H1 (cell line): ENCODE data around the gene RAB11FIP5. TPM values are rescaled to one million over a fixed set of nuclear protein-coding genes. Genes with fewer than 3 reads are reported as not detected.

Experiments used
- CTCF ChIA-PET: fragments of 300-600 bp; sonication (Branson Sonifier 250); formaldehyde crosslinking; loops from one replicate; lab custom pipeline; 2021; ENCODE audit not compliant: partially characterized antibody; lab: Charles Lee
- POLR2A ChIA-PET: fragments of 300-600 bp; sonication (Branson Sonifier 250); formaldehyde crosslinking; loops from one replicate; lab custom pipeline; 2021; ENCODE audit warnings: inconsistent platforms; ENCODE audit not compliant: partially characterized antibody; lab: Charles Lee
- DNase-seq, 2 experiments: peaks; one replicate each; pipeline versions ENCODE4 v3.0.0 to v3.0.0-alpha.2; 2010 to 2022; ENCODE audit warnings: low spot score in 2 of 2, low read depth in 1 of 2, mixed read lengths in 1 of 2
- FAIRE-seq: peaks from 2 replicates; lab custom pipeline; 2011; peaks lifted over from hg19 to GRCh38; lab: Jason Lieb, UNC
- H2AFZ ChIP-seq: 2 replicates; pipeline ENCODE4 v1.8.1; 2012; ENCODE audit warnings: low read length, inconsistent platforms
- H2AK5ac ChIP-seq: 2 replicates; pipeline ENCODE4 v1.6.1; 2013; ENCODE audit warnings: low read depth, low read length
- H2BK120ac ChIP-seq: replicated peaks from 2 replicates; pipeline ENCODE3; 2013; ENCODE audit warnings: low read depth, low read length, inconsistent platforms
- H2BK12ac ChIP-seq: 2 replicates; pipeline ENCODE4 v1.6.1; 2013; ENCODE audit warnings: low read depth, low read length
- H2BK15ac ChIP-seq: 2 replicates; pipeline ENCODE4 v1.6.1; 2013; ENCODE audit warnings: low read length
- H2BK20ac ChIP-seq: 2 replicates; pipeline ENCODE4 v1.6.1; 2013; ENCODE audit warnings: low read length
- H2BK5ac ChIP-seq: 2 replicates; pipeline ENCODE4 v1.6.1; 2013; ENCODE audit warnings: low read depth, low read length
- H3K14ac ChIP-seq: 2 replicates; pipeline ENCODE4 v1.6.1; 2013; ENCODE audit warnings: inconsistent platforms; ENCODE audit not compliant: insufficient read length
- H3K18ac ChIP-seq: 2 replicates; pipeline ENCODE4 v1.6.1; 2013; ENCODE audit warnings: low read length; ENCODE audit errors: extremely low read depth
- H3K23ac ChIP-seq: 2 replicates; pipeline ENCODE4 v1.6.1; 2013; ENCODE audit warnings: inconsistent platforms; ENCODE audit not compliant: insufficient read length
- H3K23me2 ChIP-seq: 2 replicates; pipeline ENCODE4 v1.6.1; 2013; ENCODE audit warnings: low read depth, low read length
- H3K27ac ChIP-seq: 2 replicates; pipeline ENCODE4 v1.6.1; 2011; ENCODE audit warnings: low read depth, low read length, inconsistent platforms
- H3K27me3 ChIP-seq, 4 experiments: replicated peaks in 1 of 4; 1 replicate in 1 of 4; 2 replicates in 3 of 4; pipeline versions ENCODE4 v1.6.1 to v1.8.1; 2011 to 2013; ENCODE audit warnings: low read length in 3 of 4, mild to moderate bottlenecking in 3 of 4, inconsistent platforms in 2 of 4, mixed read lengths in 2 of 4, moderate library complexity in 1 of 4; ENCODE audit not compliant: control insufficient read depth in 3 of 4, insufficient read depth in 3 of 4; ENCODE audit errors: extremely low read depth in 1 of 4
- H3K36me3 ChIP-seq, 4 experiments: 2 replicates each; pipeline versions ENCODE4 v1.6.1 to v1.8.1; 2011 to 2013; ENCODE audit warnings: mild to moderate bottlenecking in 4 of 4, low read length in 3 of 4, moderate library complexity in 2 of 4, control low read depth in 1 of 4, inconsistent platforms in 1 of 4; ENCODE audit not compliant: insufficient read depth in 4 of 4, control insufficient read depth in 2 of 4
- H3K4ac ChIP-seq: replicated peaks from 2 replicates; pipeline ENCODE3; 2013; ENCODE audit warnings: low read length, low read depth, mixed read lengths, inconsistent platforms; ENCODE audit not compliant: insufficient read length
- H3K4me1 ChIP-seq, 4 experiments: replicated peaks in 1 of 4; 1 replicate in 1 of 4; 2 replicates in 3 of 4; pipeline versions ENCODE4 v1.6.1 to v1.8.1; 2011 to 2013; ENCODE audit warnings: low read length in 3 of 4, inconsistent platforms in 2 of 4, mixed read lengths in 1 of 4; ENCODE audit not compliant: insufficient read depth in 4 of 4, control insufficient read depth in 3 of 4
- H3K4me2 ChIP-seq, 2 experiments: 2 replicates each; pipeline versions ENCODE4 v1.6.1 to v1.8.1; 2011 to 2013; ENCODE audit warnings: low read depth in 2 of 2, low read length in 2 of 2, control low read depth in 1 of 2, inconsistent platforms in 1 of 2, mild to moderate bottlenecking in 1 of 2; ENCODE audit not compliant: insufficient read depth in 1 of 2
- H3K4me3 ChIP-seq, 4 experiments: fragments of 200-600, 300-600 bp in 1 of 4; sonication (generic), shearing (Covaris generic), sonication (Bioruptor Twin) in 1 of 4; 2 replicates each; pipeline versions ENCODE4 v1.5.1 to v1.8.1; 2011 to 2016; ENCODE audit warnings: low read length in 4 of 4, low read depth in 3 of 4, control low read depth in 2 of 4, inconsistent platforms in 2 of 4, mild to moderate bottlenecking in 2 of 4, mixed read lengths in 1 of 4, moderate library complexity in 1 of 4; ENCODE audit not compliant: insufficient read depth in 2 of 4; ENCODE audit errors: extremely low read depth in 1 of 4
- H3K56ac ChIP-seq: replicated peaks from 2 replicates; pipeline ENCODE3; 2013; ENCODE audit warnings: low read depth, mild to moderate bottlenecking, mixed read lengths, low read length, inconsistent platforms; ENCODE audit not compliant: insufficient read length
- H3K79me1 ChIP-seq: 2 replicates; pipeline ENCODE4 v1.6.1; 2013; ENCODE audit warnings: low read depth, low read length, control low read depth
- H3K79me2 ChIP-seq, 2 experiments: 2 replicates each; pipeline versions ENCODE4 v1.6.1 to v1.8.1; 2012 to 2013; ENCODE audit warnings: low read length in 2 of 2, mild to moderate bottlenecking in 2 of 2, inconsistent platforms in 1 of 2; ENCODE audit not compliant: insufficient read depth in 2 of 2, control insufficient read depth in 1 of 2
- H3K9ac ChIP-seq, 4 experiments: replicated peaks in 1 of 4; 1 replicate in 1 of 4; 2 replicates in 3 of 4; pipeline versions ENCODE4 v1.6.1 to v1.8.1; 2011 to 2013; ENCODE audit warnings: low read depth in 3 of 4, low read length in 3 of 4, control low read depth in 2 of 4, mild to moderate bottlenecking in 2 of 4, moderate library complexity in 2 of 4, inconsistent platforms in 1 of 4; ENCODE audit errors: extremely low read depth in 1 of 4
- H3K9me3 ChIP-seq, 2 experiments: 2 replicates each; pipeline versions ENCODE4 v1.6.1 to v1.8.1; 2012 to 2013; ENCODE audit warnings: mild to moderate bottlenecking in 2 of 2, moderate library complexity in 2 of 2, control low read depth in 1 of 2, inconsistent platforms in 1 of 2, low read depth in 1 of 2, low read length in 1 of 2, mixed read lengths in 1 of 2; ENCODE audit not compliant: insufficient read depth in 2 of 2
- H4K20me1 ChIP-seq, 2 experiments: replicated peaks in 1 of 2; 2 replicates each; pipeline versions ENCODE3 to v1.8.1; 2011 to 2013; ENCODE audit warnings: inconsistent platforms in 2 of 2, low read length in 2 of 2, mild to moderate bottlenecking in 1 of 2; ENCODE audit not compliant: insufficient read depth in 2 of 2, control insufficient read depth in 1 of 2
- H4K5ac ChIP-seq: 2 replicates; pipeline ENCODE4 v1.6.1; 2013; ENCODE audit warnings: low read length, low read depth, mixed read lengths, inconsistent platforms; ENCODE audit not compliant: insufficient read length
- H4K8ac ChIP-seq: 2 replicates; pipeline ENCODE4 v1.8.0; 2013; ENCODE audit warnings: mild to moderate bottlenecking, moderate library complexity, low read length, inconsistent platforms; ENCODE audit not compliant: insufficient read depth; ENCODE audit errors: extremely low read depth
- H4K91ac ChIP-seq: replicated peaks from 2 replicates; pipeline ENCODE3; 2013; ENCODE audit warnings: low read length, mixed read lengths, inconsistent platforms; ENCODE audit not compliant: insufficient read length
- SUZ12 ChIP-seq: fragments of 200-600 bp; sonication (generic); IDR thresholded peaks from 2 replicates; pipeline ENCODE4 v1.6.1; 2012; ENCODE audit warnings: mild to moderate bottlenecking, inconsistent platforms, low read length, moderate library complexity, mixed read lengths
- WGBS, 2 experiments: shearing (Covaris generic) in 1 of 2; methylation state at CpG; one replicate each; pipeline versions ENCODE4 v1.1.6 to v1.1.7; 2013 to 2015; ENCODE audit warnings: low lambda C conversion rate in 2 of 2, mixed read lengths in 2 of 2, inconsistent platforms in 1 of 2, low coverage in 1 of 2, missing lambda C conversion rate in 1 of 2; ENCODE audit not compliant: insufficient replicate concordance in 2 of 2, insufficient coverage in 1 of 2, insufficient read length in 1 of 2; ENCODE audit errors: extremely low coverage in 1 of 2, missing lambda C conversion rate in 1 of 2; 5-methylcytosine and 5-hydroxymethylcytosine counted together
- polyA plus RNA-seq, 7 experiments: library from polyadenylated mRNA; depleted of rRNA in 3 of 7; stranded (reverse) in 5 of 7; unstranded in 2 of 7; fragments of >200 nt in 5 of 7; fragments of 200-250 nt in 2 of 7; gene quantifications; 1 replicate in 5 of 7; 2 replicates in 1 of 7; 4 replicates in 1 of 7; pipeline versions ENCODE4 v1.2.1 to v1.2.3, GENCODE V29; 2011 to 2013; ENCODE audit warnings: missing spikeins in 2 of 7, mixed read lengths in 2 of 7
- total RNA-seq: library from RNA; stranded (reverse); fragmentation: NEBNext Ultra II Directional; extraction: Animal tissue kit (Norgen Biotek cat#: 25700); gene quantifications from 2 replicates; pipeline ENCODE4 v1.2.1, GENCODE V29; 2021
- TF ChIP-seq, protein P1 (sequence below), 3 experiments: IDR thresholded peaks; 1 replicate in 2 of 3; 2 replicates in 1 of 3; pipeline versions ENCODE4 v1.5.1 to v1.6.1; 2011; ENCODE audit warnings: low read length in 3 of 3, mild to moderate bottlenecking in 3 of 3, inconsistent platforms in 2 of 3, low read depth in 1 of 3, moderate library complexity in 1 of 3; ENCODE audit not compliant: insufficient read depth in 1 of 3; ENCODE audit errors: control extremely low read depth in 1 of 3

Gene RAB11FIP5
- total and polyA plus RNA-seq, 2 of the 8 experiments (the other 6 are each of a cell fraction or from before 2014, with no cell fraction given) = 6.3 to 17.0 TPM

DNA sequence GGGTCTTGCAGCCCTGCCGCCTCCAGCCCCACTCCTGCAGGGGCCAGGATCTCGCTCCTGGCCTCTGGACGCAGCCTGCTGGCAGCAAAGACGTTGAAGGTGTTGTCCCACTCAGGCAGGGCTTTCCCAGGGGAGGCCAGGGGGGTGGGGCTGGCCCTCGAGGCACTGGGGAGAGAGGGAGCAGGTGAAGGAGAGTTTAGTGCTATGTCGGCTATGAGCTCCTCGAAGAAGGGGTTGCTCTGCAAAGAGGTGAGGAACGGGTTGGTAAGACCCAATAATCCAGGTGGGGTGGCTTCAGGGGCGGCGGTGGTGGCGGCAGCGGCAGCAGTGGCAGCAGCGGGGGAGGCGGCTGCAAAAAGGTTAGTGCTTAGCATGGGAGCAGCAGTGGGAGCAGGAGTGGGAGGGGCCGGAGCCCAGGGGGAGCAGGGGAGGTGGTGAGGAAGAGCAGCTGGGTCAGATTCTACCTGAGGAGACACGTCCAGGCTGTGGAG is 31.5 kb downstream of the RAB11FIP5 start:
- DNase-seq (no peak), FAIRE-seq (no peak)
- H3K18ac ChIP-seq = 0 out of 2 replicates have a peak overlapping the region, but pooled peaks have one; percentile 2
- H4K8ac ChIP-seq = peak overlapping the region; percentile 58; the same call in 1 of the 2 replicates
- H2BK5ac ChIP-seq = no peak overlapping the region
- CTCF ChIA-PET = interaction anchor here (0.8 to 12.9 kb wide), 14 partner anchors 8 to 186 kb away, joined by 3 to 321 read pairs (median 5); no protein-coding TSS in a partner anchor
- H3K27me3 ChIP-seq = no peaks in the 10 kb centered on the region
- peaks cover 0 to 9% (median 5%) of the 10 kb centered on the region in 4 experiments; a peak in 6 of 7 replicates for H3K4me1 ChIP-seq
- no peak overlapping the region for H3K4me3 ChIP-seq
- H3K27ac ChIP-seq = no peak overlapping the region
- H4K91ac ChIP-seq = no peak overlapping the region
- H3K79me1 ChIP-seq = no peaks in the 10 kb centered on the region; the same call in 1 of the 2 replicates
- POLR2A ChIA-PET = interaction anchor here (1.4 kb wide), 1 partner anchor 82 kb away, joined by 4 read pairs; no protein-coding TSS in a partner anchor
- no peak overlapping the region for H3K14ac ChIP-seq
- H2BK15ac ChIP-seq = no peak overlapping the region
- H2BK20ac ChIP-seq = no peak overlapping the region
- no peak overlapping the region for H3K9ac ChIP-seq
- 0 out of 4 replicates have a peak overlapping the region, but pooled peaks of 1 of the 2 experiments have one; percentile 7 for H3K4me2 ChIP-seq
- H2AK5ac ChIP-seq = no peak overlapping the region
- H3K9me3 ChIP-seq = no peaks in the 10 kb centered on the region
- TF ChIP-seq, protein P1, sequence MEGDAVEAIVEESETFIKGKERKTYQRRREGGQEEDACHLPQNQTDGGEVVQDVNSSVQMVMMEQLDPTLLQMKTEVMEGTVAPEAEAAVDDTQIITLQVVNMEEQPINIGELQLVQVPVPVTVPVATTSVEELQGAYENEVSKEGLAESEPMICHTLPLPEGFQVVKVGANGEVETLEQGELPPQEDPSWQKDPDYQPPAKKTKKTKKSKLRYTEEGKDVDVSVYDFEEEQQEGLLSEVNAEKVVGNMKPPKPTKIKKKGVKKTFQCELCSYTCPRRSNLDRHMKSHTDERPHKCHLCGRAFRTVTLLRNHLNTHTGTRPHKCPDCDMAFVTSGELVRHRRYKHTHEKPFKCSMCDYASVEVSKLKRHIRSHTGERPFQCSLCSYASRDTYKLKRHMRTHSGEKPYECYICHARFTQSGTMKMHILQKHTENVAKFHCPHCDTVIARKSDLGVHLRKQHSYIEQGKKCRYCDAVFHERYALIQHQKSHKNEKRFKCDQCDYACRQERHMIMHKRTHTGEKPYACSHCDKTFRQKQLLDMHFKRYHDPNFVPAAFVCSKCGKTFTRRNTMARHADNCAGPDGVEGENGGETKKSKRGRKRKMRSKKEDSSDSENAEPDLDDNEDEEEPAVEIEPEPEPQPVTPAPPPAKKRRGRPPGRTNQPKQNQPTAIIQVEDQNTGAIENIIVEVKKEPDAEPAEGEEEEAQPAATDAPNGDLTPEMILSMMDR (IDR thresholded peaks at IDR 0.05; ENCODE audit: control extremely low read depth in 1 of 3, insufficient read depth in 1 of 3, low read depth in 1 of 3, low read length in 3 of 3) = no peak
- TF ChIP-seq SUZ12 = no peak
- no peak overlapping the region for H3K4ac ChIP-seq
- H3K36me3 ChIP-seq = no peaks in the 10 kb centered on the region
- H2BK120ac ChIP-seq = no peak overlapping the region
- H3K23me2 ChIP-seq = no peaks in the 10 kb centered on the region
- no peaks in the 10 kb centered on the region for H3K79me2 ChIP-seq
- no peak overlapping the region for H2BK12ac ChIP-seq
- H3K56ac ChIP-seq = no peak overlapping the region
- no peak overlapping the region for H3K23ac ChIP-seq
- no peak overlapping the region for H4K5ac ChIP-seq
- H4K20me1 ChIP-seq = peaks cover 0 to 11% of the 10 kb centered on the region in 2 experiments
- WGBS, 2 experiments = 58% methylated on average over 15 of the region's 16 CpGs; no CpG with 5 or more reads in 1 of the 2 experiments
- no peak overlapping the region for H2AFZ ChIP-seq
